ENCODE measurements around the gene POU2F1.

DNA sequence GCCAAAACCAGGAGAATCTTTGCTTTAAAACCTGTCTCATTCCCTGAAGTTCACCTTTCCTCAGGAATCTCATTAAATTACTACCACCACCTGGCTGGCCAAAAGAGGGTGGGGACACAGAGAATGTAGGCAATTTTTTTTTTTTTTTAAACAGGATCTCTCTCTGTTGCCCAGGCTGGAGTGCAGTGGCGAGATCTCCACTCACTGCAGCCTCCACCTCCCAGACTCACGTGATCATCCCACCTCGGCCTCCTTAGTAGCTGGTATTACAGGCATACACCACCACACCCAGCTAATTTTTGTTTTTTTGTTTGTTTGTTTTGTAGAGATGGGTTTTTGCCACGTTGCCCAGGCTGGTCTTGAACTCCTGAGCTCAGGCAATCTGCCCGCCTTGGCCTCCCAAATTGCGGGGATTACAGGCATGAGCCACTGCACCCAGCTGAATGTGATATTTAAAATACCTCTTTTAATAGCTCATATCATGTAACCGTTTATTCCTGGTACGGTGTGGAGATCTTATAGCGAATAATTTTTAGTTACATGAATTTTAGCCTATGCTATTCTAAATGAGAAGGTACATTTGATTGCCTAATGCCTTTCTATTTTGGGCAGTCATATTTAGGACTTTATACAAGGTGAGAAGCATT is 84.5 kb downstream of the POU2F1 start:
- TF ChIP-seq, protein P1, sequence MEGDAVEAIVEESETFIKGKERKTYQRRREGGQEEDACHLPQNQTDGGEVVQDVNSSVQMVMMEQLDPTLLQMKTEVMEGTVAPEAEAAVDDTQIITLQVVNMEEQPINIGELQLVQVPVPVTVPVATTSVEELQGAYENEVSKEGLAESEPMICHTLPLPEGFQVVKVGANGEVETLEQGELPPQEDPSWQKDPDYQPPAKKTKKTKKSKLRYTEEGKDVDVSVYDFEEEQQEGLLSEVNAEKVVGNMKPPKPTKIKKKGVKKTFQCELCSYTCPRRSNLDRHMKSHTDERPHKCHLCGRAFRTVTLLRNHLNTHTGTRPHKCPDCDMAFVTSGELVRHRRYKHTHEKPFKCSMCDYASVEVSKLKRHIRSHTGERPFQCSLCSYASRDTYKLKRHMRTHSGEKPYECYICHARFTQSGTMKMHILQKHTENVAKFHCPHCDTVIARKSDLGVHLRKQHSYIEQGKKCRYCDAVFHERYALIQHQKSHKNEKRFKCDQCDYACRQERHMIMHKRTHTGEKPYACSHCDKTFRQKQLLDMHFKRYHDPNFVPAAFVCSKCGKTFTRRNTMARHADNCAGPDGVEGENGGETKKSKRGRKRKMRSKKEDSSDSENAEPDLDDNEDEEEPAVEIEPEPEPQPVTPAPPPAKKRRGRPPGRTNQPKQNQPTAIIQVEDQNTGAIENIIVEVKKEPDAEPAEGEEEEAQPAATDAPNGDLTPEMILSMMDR (IDR thresholded peaks at IDR 0.05): no peak
- no peak for TF ChIP-seq EZH2 (IDR thresholded peaks at IDR 0.05)
- TF ChIP-seq EZH2phosphoT487 (IDR thresholded peaks at IDR 0.05): no peak

All from neural progenitor cell (in vitro differentiated cells).